K562 (cell line): ENCODE measurements around the gene TRPV6.

ENCODE experiments used
- CBX1 ChIP-seq: sonication (generic); IDR thresholded peaks from 2 replicates; pipeline ENCODE4 v1.6.1; 2016; ENCODE audit warnings: antibody characterized with exemption, low read depth, mild to moderate bottlenecking
- DIDO1 ChIP-seq: fragments of 450-650 bp; IDR thresholded peaks from 2 replicates; pipeline ENCODE4 v1.6.1; 2016; ENCODE audit warnings: low read depth, missing biosample characterization, missing genetic modification characterization
- ETV6 ChIP-seq, 3 experiments: fragments of 150-350 bp in 1 of 3; sonication (generic) in 1 of 3; formaldehyde crosslinking in 1 of 3; IDR thresholded peaks; 2 replicates each; pipeline versions ENCODE4 v1.6.1 to v1.8.0; 2014 to 2022; ENCODE audit warnings: borderline replicate concordance in 2 of 3, low read depth in 2 of 3, antibody characterized with exemption in 1 of 3, low read length in 1 of 3, mild to moderate bottlenecking in 1 of 3, missing genetic modification reagents in 1 of 3
- HBP1 ChIP-seq: fragments of 450-650 bp; formaldehyde crosslinking; IDR thresholded peaks from 2 replicates; pipeline ENCODE4 v1.4.0; 2022; ENCODE audit warnings: missing genetic modification characterization
- HIVEP1 ChIP-seq: fragments of 250-450 bp; sonication (Bioruptor Pico); IDR thresholded peaks from 2 replicates; pipeline ENCODE4 v1.4.0; 2020; ENCODE audit warnings: mild to moderate bottlenecking
- KLF16 ChIP-seq: IDR thresholded peaks from 2 replicates; pipeline ENCODE4 v1.6.1; 2016; ENCODE audit warnings: antibody characterized with exemption
- POLR2AphosphoS5 ChIP-seq: IDR thresholded peaks from 2 replicates; pipeline ENCODE4 v1.6.1; 2011; ENCODE audit warnings: mild to moderate bottlenecking, low read depth, low read length, moderate library complexity; ENCODE audit not compliant: control insufficient read depth, insufficient read depth
- SMAD4 ChIP-seq: fragments of 250-450 bp; sonication (Bioruptor Pico); conservative IDR thresholded peaks from 2 replicates; pipeline ENCODE4 v1.8.0; 2021; ENCODE audit warnings: inconsistent platforms, mild to moderate bottlenecking, moderate library complexity
- SPI1 ChIP-seq: IDR thresholded peaks from 2 replicates; pipeline ENCODE4 v1.6.1; 2011; ENCODE audit warnings: low read depth, low read length, control low read depth, borderline replicate concordance
- TARDBP ChIP-seq: fragments of 450-650 bp; IDR thresholded peaks from 2 replicates; pipeline ENCODE4 v1.6.1; 2016
- ZFX ChIP-seq: sonication (generic); formaldehyde crosslinking; IDR thresholded peaks from 2 replicates; pipeline ENCODE4 v1.8.0; 2022; ENCODE audit warnings: mild to moderate bottlenecking, missing genetic modification reagents, moderate library complexity
- ZSCAN32 ChIP-seq: fragments of 450-650 bp; formaldehyde crosslinking; IDR thresholded peaks from 2 replicates; pipeline ENCODE4 v1.4.0; 2020; ENCODE audit warnings: mild to moderate bottlenecking, moderate library complexity
- TF ChIP-seq, protein P1 (sequence below), 3 experiments: IDR thresholded peaks in 2 of 3; conservative IDR thresholded peaks in 1 of 3; 2 replicates each; pipeline ENCODE4 v1.5.1; 2011 to 2012; ENCODE audit warnings: low read length in 3 of 3, mild to moderate bottlenecking in 3 of 3, control low read depth in 2 of 3, improper control_type of control experiment in 1 of 3, inconsistent platforms in 1 of 3, low read depth in 1 of 3, mixed read lengths in 1 of 3, moderate library complexity in 1 of 3; ENCODE audit not compliant: insufficient read depth in 2 of 3

DNA sequence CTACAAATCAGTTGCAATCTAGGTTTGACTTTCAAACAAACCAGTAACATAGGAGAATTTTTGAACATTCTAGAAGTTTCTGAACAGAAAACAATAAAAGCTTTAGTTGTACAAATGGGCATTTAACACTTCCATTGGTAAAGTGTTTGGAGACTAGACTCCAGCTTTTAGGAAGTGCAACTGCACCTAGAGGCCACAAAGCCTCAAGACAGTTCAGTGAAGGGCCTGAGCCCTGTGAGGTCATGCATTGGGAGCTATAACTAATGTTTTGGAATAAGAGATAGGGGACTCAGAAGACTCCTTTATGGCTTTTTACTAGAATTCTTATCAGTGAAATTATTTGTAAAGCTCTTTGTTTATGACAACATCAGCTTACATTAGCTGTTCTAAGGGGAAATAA lies 33.6 kb downstream of the TRPV6 start:
- TF ChIP-seq KLF16 (no peak), HIVEP1 (CRISPR knock-in tag) (no peak), SMAD4 (CRISPR knock-in tag) (no peak), DIDO1 (tag) (no peak), POLR2AphosphoS5 (no peak), CBX1 (no peak), SPI1 (0 out of 2 replicates have a peak, but pooled peaks have one; percentile 22), ZSCAN32 (no peak), ZFX (no peak), ETV6 (IDR thresholded peaks at IDR 0.05; ENCODE audit: borderline replicate concordance in 1 of 2, low read depth in 2 of 2, low read length in 1 of 2) (no peak), ETV6 (CRISPR knock-in tag; IDR thresholded peaks at IDR 0.05; ENCODE audit: borderline replicate concordance) (no peak), HBP1 (no peak), TARDBP (no peak)
- TF ChIP-seq, protein P1, sequence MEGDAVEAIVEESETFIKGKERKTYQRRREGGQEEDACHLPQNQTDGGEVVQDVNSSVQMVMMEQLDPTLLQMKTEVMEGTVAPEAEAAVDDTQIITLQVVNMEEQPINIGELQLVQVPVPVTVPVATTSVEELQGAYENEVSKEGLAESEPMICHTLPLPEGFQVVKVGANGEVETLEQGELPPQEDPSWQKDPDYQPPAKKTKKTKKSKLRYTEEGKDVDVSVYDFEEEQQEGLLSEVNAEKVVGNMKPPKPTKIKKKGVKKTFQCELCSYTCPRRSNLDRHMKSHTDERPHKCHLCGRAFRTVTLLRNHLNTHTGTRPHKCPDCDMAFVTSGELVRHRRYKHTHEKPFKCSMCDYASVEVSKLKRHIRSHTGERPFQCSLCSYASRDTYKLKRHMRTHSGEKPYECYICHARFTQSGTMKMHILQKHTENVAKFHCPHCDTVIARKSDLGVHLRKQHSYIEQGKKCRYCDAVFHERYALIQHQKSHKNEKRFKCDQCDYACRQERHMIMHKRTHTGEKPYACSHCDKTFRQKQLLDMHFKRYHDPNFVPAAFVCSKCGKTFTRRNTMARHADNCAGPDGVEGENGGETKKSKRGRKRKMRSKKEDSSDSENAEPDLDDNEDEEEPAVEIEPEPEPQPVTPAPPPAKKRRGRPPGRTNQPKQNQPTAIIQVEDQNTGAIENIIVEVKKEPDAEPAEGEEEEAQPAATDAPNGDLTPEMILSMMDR (IDR thresholded peaks at IDR 0.05 in 2 of 3, conservative IDR thresholded peaks at IDR 0.05 in 1 of 3; ENCODE audit: insufficient read depth in 2 of 3, low read depth in 1 of 3, low read length in 3 of 3) = no peak; a peak in 1 of 6 replicates
